Vagina (tissue), 2 donors: ENCODE measurements around the gene PAPSS2.

Experiments
- POLR2A ChIP-seq, 2 donors: fragments of 450-650 bp; IDR thresholded peaks; one replicate each; pipeline ENCODE4 v1.6.1; 2017; ENCODE audit warnings: antibody characterized with exemption in 2 of 2, mild to moderate bottlenecking in 2 of 2, moderate library complexity in 2 of 2
- POLR2AphosphoS5 ChIP-seq, 2 donors: sonication (generic); formaldehyde crosslinking; IDR thresholded peaks; one replicate each; pipeline ENCODE4 v1.9.0; 2017; ENCODE audit warnings: antibody characterized with exemption in 2 of 2, mild to moderate bottlenecking in 2 of 2, low read depth in 1 of 2; ENCODE audit not compliant: insufficient read depth in 1 of 2
- TF ChIP-seq, protein P1 (sequence below), 3 experiments: fragments of 450-650 bp in 2 of 3; fragments of 200-600 bp in 1 of 3; sonication (generic) in 1 of 3; IDR thresholded peaks; one replicate each; pipeline ENCODE4 v1.5.1; 2017 to 2019; ENCODE audit warnings: antibody characterized with exemption in 3 of 3, mild to moderate bottlenecking in 2 of 3, moderate library complexity in 2 of 3

DNA sequence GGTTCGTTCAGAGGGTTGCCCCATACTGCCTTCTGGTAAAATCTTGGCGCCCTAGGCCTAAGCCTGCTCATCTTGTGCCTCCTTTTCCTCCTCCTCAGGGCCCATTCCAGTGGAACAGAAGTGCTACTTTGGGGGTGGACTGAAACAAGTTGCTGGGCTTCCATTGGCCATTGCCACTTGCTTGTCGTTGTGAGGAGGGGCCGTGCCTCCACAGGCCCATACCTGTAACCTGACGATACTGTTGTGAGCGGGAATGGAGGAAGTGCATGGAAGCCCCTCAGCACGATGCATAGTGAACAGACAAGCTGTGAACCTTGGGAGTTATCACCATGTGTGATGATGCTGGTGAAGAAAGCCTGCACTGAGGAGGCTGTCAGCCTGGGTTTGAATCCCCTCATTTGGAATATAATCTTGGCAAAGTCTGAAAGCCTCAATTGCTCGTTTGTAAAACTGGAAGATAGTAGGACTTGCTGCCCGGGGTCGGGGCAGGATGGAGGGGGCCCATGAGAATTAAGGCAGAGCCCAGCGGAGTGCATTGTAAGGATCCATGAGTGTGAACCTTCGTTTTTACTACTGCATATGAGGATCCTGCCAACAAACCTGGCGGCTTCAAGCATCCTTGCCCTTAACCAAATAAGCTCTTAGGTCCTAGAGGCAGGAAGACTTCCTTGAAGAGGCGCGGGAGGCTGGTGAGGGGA lies 671 bp upstream of the PAPSS2 start:
- TF ChIP-seq, protein P1, sequence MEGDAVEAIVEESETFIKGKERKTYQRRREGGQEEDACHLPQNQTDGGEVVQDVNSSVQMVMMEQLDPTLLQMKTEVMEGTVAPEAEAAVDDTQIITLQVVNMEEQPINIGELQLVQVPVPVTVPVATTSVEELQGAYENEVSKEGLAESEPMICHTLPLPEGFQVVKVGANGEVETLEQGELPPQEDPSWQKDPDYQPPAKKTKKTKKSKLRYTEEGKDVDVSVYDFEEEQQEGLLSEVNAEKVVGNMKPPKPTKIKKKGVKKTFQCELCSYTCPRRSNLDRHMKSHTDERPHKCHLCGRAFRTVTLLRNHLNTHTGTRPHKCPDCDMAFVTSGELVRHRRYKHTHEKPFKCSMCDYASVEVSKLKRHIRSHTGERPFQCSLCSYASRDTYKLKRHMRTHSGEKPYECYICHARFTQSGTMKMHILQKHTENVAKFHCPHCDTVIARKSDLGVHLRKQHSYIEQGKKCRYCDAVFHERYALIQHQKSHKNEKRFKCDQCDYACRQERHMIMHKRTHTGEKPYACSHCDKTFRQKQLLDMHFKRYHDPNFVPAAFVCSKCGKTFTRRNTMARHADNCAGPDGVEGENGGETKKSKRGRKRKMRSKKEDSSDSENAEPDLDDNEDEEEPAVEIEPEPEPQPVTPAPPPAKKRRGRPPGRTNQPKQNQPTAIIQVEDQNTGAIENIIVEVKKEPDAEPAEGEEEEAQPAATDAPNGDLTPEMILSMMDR (IDR thresholded peaks at IDR 0.05): no peak
- TF ChIP-seq POLR2AphosphoS5 (IDR thresholded peaks at IDR 0.05; ENCODE audit: insufficient read depth in 1 of 2, low read depth in 1 of 2) (no peak), POLR2A (IDR thresholded peaks at IDR 0.05) (no peak)
